UCSD-AML1 (cell line): ENCODE measurements around the gene SCAF1.

Source experiments
- DNase-seq: peaks from one replicate; lab custom pipeline; 2025; ENCODE audit not compliant: unreplicated experiment; lab: John Stamatoyannopoulos, UW

Gene SCAF1

DNA sequence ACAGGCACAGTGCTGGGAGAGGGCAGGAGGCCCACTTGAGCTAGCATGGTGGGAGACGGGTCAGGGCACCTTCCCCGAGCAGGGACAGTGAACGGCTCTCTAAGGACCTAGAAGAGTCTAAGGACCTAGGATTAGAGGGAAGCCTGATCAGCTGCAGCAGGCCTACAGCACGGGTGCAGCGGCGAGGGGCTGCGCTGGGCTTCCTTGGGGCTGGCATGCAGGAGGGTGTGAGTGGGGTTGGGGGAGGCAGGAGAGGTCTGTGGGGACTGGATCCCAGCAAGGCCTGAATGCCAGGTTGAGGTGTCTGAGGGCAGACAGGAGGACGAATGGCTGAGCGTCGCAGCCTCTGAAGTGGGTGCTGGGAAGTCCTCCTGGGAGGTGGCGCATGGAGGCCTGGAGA, 3.6 kb downstream of the SCAF1 start:
- no peak for DNase-seq

DNA sequence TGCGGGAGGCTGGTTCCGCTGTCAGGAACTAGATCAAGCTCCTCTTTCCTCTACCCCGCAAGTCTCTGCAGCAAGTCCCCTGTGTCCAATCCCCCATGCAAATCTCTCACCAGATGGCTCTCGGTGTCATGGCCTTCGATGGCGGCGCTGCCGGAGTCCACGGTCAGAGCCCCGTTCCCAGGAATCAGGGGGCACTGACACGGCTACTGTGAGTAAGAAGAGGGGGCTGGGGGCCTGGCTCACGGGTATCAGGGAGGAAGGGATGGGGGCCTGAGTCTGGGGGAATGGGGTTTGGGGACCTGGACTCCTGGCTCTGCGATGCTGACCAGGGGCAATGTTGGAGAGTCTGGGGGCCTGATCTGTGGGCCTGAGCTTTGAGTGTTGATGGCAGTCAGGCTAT, 4.0 kb downstream of the SCAF1 start:
- no peak for DNase-seq

DNA sequence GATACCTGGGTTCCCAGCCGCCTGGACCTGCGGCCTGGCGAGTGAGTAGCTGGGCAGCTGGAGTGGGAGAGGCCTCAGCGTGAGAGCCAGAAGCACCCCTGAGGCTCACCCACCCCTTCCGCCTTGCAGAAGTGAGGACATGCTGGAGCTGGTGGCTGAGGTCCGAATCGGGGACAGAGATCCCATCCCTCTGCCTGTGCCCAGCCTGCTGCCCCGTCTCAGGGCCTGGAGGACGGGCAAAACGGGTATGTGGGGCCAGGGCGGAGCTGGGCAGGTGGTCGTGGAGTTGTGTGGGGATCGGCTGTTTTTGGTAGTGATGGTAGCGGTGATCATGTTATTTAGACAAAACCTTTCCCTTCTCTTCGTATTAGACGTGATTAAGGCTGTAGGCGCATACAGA, 4.6 kb downstream of the SCAF1 start:
- DNase-seq = no peak

DNA sequence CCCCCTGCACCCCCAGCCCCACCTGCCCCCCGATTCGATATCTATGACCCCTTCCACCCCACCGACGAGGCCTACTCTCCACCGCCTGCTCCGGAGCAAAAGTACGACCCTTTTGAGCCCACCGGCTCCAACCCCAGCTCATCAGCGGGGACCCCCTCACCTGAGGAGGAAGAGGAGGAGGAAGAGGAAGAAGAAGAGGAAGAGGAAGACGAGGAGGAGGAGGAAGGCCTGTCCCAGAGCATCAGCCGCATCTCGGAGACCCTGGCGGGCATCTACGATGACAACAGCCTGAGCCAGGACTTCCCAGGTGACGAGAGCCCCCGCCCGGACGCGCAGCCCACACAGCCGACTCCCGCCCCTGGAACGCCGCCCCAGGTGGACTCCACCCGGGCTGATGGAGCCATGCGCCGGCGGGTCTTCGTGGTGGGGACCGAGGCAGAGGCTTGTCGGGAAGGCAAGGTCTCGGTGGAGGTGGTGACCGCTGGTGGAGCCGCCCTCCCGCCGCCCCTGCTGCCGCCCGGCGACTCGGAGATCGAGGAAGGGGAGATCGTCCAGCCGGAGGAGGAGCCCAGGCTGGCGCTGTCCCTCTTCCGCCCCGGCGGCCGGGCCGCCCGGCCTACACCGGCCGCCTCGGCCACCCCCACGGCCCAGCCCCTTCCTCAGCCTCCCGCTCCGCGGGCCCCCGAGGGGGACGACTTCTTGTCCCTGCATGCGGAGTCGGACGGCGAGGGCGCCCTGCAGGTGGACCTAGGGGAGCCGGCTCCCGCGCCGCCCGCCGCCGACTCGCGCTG, 9.2 kb downstream of the SCAF1 start:
- no peak for DNase-seq

DNA sequence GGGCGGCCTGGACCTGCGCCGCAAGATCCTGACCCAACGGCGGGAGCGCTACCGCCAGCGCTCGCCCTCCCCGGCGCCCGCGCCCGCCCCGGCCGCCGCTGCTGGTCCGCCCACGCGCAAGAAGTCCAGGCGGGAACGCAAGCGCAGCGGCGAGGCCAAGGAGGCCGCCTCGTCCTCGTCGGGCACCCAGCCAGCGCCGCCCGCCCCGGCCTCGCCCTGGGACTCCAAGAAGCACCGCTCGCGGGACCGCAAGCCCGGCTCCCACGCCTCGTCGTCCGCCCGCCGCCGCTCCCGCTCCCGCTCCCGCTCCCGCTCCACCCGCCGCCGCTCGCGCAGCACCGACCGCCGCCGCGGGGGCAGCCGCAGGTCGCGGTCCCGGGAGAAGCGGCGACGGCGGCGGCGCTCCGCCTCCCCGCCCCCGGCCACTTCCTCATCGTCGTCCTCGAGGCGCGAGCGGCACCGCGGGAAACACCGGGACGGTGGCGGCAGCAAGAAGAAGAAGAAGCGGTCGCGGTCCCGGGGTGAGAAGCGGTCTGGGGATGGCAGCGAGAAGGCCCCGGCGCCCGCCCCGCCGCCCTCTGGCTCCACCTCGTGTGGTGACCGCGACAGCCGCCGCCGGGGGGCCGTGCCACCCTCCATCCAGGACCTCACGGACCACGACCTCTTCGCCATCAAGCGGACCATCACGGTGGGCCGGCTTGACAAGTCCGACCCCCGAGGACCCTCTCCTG, 10.0 kb downstream of the SCAF1 start:
- DNase-seq = no peak

DNA sequence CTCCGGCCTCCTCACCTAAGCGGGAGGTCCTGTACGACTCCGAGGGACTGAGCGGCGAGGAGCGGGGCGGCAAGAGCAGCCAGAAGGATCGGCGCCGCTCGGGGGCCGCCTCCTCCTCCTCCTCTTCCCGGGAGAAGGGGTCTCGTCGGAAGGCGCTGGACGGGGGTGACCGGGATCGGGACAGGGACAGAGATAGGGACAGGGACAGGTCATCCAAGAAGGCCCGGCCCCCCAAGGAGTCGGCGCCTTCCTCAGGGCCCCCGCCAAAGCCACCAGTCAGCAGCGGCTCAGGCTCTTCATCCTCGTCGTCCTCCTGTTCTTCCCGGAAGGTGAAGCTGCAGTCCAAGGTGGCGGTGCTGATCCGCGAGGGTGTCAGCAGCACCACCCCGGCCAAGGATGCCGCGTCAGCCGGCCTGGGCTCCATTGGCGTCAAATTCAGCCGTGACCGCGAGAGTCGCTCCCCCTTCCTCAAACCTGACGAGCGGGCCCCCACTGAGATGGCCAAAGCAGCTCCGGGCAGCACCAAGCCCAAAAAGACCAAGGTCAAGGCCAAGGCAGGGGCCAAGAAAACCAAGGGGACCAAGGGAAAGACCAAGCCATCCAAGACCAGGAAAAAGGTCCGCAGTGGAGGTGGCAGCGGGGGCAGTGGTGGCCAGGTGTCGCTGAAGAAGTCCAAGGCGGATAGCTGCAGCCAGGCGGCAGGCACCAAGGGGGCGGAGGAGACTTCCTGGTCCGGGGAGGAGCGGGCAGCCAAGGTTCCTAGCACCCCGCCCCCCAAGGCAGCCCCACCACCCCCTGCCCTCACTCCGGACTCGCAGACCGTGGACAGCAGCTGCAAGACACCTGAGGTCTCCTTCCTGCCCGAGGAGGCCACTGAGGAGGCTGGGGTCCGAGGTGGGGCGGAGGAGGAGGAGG, 10.8 kb downstream of the SCAF1 start:
- DNase-seq = no peak

DNA sequence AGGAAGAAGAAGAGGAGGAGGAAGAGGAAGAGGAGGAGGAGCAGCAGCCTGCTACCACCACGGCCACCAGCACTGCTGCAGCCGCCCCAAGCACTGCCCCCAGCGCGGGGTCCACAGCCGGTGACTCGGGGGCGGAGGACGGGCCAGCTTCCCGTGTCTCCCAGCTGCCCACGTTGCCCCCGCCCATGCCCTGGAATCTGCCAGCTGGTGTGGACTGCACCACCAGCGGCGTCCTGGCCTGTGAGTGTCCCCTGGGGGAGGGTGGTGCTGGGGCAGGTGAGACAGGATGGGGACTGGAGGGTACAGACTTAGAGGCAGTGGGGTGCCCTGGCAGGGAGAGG, 11.4 kb downstream of the SCAF1 start:
- no peak for DNase-seq

DNA sequence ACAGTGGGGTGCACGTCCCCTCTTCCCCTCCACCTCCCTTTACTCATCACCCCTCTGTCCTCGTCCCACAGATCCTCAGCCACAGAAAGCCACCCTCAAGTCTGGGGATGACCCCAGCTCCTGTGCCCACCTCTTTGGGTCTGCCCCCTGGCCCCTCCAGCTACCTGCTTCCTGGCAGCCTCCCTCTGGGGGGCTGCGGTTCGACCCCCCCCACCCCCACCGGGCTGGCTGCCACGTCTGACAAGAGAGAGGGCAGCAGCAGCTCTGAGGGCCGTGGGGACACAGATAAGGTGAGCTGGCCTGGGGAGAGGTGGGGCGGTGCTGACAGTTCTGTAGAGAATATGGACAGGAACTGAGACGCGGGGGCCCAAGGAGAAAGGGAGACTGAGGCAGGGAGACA, 12.6 kb downstream of the SCAF1 start:
- DNase-seq = no peak

DNA sequence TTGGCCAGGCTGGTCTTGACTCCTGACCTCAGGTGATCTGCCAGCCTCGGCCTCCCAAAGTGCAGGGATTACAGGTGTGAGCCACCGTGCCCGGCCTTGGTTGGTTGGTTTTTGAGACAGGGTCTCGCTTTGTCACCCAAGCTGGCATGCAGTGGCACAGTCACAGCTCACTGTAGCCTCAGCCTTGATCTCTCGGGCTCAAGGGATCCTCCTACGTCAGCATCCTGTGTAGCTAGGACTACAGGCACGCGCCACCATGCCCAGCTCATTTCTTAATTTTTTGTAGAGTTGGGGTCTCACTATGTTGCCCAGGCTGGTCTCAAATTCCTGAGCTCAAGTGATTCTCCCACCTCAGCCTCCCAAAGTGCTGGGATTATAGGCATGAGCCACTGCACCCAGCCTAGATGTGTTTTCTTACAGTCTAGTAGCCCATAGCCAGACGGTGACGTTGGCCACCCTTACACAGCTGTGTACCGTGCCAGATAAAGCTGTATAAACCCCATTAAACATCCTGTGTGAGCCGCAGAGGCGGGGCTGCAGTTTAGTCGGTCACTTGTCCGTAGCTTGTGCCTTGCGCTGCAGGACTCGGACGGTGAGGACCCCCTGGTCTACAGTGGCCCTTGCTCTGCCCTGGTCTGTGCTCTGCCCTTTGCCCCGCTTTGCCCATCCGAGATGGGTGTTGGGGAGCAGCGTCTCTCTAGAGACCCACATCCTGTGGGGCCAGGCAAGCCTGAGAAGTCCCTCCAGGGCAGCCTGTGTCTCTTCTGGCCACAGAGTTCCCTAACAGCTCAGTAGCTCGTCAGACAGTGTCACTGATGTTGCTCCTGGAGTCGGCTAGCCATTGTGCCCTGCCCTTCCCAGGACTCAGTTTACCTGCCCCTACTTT, 13.8 kb downstream of the SCAF1 start:
- no peak for DNase-seq

DNA sequence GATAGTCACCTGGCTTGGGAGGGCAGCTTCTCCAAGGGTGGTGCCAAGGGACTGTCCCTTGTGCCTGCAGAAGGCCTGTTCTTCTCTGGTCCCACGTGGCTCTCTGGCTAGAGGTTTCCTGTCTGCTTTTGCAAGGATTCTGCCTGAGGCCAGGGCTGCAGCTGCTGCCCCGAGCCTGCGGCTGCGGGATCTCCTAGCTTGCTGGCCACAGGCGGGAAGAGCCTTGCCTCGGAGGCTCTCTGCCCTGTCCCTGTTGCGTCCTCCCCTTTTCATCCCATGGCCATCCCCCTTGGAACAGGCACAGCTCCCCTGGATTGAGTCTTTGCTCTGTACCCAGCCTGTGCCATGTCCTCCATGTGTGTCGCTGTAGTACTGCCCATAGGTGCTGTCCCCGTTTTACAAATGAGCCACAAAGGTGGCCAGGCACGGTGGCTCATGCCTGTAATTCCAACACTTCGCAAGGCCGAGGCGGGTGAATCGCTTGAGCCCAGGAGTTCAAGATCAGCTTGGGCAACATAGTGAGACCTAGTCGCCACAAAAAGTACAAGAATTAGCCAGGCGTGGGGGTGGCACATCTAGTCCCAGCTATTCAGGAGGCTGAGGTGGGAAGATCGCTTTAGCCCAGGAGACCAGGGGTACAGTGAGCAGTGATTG, 14.6 kb downstream of the SCAF1 start:
- no peak for DNase-seq

DNA sequence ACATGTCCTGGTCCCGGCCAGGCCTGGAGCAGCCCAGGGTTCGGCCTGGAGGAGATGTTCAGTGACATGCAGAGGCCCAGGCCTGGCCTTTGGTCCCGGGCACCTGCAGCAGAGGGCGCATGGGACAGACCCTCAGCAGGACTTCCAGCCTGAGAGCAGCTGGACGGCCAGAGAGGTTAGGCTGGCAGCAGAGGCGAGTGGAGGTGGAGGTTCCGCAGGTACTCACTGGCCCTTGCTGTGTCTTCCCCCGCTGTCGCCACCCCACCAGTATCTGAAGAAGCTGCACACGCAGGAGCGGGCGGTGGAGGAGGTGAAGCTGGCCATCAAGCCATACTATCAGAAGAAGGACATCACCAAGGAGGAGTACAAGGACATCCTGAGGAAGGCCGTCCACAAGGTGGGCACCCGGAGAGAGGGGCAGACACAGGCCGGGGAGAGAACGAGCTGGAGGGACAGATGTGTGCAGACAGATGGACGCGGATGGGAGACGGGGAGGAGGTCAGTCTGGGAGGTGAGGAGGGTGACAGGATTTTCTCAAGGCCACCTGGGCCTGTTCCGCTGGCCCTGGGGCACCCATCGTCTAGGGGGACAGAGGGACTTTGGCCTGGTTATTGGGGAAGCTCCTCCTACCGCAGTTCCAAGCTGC, 15.6 kb downstream of the SCAF1 start:
- DNase-seq = no peak

DNA sequence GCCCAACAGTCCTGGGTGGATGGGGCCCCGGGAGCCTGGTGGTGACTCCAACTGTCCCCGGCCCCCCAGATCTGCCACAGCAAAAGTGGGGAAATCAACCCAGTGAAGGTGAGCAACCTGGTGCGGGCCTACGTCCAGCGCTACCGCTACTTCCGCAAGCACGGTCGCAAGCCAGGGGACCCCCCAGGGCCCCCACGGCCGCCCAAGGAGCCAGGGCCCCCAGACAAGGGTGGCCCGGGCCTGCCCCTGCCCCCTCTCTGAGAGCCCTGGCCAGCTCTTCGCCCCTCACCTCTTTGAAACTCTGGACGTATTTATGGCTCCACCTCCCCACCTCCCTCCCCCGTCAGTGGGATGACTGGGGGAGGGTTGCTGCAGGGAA, 16.1 kb downstream of the SCAF1 start:
- DNase-seq = no peak

DNA sequence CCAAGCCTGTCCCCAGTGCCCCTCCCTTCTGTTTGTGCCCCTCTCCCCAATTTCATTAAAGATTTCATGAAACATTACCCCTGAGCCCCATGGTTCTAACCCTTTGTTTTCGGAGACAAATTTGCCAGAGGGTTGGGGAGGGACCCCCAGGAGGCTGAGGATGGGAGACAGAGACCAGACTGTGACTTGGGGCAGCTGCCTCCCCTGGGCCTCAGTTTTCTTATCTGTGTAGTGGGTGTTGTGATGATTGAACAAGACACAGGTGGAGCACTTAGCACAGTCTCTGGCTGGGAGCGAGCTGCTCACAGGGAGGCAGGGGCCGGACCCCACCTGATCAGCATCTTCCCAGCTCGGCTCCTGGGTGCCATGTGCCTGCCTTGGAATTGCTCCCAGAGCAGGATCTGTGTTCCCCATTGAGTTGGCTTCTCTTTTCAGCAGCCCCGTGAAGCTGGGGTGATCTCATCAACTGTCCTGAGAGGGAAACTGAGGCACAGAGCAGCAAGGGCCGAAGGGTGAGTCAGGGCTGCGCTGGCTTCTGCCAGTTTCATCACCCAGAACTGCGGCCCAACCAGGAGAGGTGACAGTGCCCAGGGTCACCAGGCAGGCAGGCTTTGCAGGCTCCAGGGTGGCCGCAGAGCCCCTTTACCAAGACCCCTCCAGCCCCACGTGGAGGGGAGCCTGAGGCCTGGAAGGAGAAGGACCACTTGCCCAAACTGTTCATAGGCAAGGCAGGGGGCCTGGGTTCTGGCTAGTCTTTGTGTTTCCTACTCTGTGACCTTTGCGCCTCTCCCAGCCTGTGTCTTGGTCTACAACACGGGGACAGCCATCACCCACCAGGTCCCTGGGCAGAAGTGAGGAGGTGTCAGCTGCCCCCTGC, 16.8 kb downstream of the SCAF1 start:
- no peak for DNase-seq

DNA sequence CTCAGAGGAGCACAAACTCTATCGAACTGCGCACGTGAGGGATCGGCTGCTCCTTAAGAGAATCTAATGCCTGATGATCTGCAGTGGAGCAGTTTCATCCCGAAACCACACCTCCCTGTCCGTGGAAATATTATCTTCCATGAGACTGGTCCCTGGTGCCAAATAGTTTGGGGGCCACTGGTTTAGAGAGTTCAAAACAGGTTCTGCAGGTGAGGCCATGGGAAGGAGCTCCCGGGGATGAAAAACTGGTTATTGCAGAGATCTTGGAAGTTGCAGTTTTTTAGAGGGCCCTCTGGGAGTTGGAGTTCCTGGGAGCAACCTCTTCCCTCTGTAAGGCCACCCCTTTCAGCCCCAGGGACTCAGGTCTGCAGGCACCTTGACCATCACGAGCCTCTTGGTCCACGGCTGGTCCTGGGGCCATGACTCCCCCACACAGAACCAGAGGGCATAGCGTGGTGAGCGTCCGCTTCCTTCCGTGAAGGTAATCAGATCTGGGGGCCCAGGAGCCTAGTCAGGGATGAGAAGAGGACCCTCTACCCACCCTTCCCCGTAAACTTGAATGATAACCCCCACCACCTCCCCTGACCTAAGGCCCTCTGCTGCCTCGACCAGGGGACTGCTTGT, 18.4 kb downstream of the SCAF1 start:
- no peak for DNase-seq

DNA sequence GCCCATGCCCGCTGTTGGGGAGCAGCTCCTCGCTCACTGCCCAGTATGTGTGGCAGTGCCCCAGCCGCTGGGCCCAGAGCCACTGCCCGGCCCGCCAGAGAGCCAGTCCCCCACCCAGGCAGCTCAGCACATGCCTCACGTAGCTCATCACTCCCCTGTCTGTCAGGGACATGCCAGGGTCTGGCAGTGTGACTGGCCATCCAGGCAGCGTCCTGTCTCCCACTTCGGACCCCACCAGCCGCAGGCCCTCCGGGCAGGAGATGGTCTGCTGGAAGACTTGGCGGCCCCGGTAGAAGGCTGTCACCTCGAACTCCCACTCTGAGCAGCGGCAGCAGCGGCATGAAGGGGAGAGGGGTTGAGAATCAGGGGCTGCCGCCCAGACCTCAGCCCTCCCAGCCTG, 20.0 kb downstream of the SCAF1 start:
- DNase-seq = no peak

DNA sequence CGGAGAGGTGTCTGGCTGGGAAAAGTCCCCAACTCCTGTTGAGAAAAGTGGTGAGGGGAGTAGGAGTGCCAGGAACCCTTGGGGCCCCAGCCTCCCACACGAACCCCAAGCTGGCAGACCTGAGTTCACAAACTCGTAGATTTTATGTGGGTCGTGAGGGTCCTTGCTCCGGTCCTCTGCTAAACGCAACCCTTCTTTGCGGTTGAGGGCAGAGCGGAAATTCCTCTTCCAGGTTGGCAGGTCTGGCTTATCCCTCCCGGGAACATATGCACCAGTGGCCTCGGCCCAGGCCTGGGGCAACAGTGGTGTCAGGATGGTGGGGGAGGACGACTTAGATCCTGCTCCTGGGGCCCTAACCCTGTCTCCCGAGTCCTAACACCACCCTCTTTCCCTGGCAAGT, 21.2 kb downstream of the SCAF1 start:
- no peak for DNase-seq

DNA sequence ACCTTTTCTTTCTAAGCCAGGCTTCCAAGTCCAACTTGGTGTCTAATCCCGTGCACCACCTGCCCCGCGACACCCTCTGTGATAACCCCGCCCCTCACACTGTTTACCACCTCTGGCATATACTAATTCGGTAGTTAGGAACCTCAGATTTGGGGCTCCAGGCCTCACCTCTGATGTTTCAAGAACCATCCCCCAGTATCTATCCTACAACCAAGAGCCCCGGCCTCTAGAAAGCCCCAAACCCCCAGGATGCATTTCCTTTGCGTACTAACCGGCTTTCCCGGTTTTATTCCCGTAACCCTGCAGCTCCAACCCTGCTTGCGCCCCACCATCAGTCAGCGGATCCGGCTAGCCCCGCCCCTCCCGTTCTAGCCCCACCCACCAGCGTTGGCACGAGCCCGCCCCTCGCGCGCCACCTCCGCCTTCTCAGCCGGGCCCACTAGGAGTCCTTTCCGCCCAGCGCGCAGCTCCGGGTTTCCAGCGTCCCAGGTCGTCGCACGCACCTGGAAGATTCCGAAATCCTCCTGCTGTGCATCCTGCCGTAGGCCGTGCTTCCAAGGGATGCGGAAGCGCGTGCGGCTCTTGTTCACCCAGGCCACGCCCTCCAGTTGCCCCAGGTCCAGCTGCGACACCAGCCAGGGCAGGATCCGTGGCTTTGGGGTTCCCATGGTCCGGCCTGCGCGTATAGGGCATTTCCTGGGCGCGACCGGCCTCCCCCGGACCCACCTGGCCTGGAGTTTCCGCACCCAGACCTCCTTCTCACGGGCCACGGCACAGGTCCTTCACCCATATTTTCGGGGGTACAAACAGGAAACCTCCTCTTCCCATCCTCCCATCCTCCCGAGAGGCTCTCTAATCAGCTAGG, 22.4 kb downstream of the SCAF1 start:
- peak; percentile 85 for DNase-seq

DNA sequence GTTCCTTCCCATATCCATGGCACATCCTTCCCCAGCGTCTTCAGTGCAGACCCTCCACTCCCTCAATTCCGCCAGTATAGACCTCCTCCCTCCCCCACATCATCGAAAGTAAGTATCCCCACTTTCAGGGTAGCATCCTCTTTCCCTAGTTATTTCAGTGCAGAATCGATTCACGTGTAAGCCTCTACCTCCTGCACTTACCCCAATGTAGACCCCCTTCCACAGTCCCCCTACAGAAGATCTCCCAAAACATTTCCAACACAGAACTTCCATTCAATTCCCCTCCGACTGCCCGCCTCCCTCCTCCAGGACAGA, 23.0 kb downstream of the SCAF1 start:
- DNase-seq = no peak
